HG02938 (cell line): Measurements from ENCODE around the gene NOXO1.

Experiments
- ATAC-seq: cut with Tn5 transposase; IDR thresholded peaks from one replicate; pipeline ENCODE4 v1.9.1; 2021; ENCODE audit warnings: mild to moderate bottlenecking, moderate library complexity; ENCODE audit not compliant: unreplicated experiment

NOXO1 gene, protein sequence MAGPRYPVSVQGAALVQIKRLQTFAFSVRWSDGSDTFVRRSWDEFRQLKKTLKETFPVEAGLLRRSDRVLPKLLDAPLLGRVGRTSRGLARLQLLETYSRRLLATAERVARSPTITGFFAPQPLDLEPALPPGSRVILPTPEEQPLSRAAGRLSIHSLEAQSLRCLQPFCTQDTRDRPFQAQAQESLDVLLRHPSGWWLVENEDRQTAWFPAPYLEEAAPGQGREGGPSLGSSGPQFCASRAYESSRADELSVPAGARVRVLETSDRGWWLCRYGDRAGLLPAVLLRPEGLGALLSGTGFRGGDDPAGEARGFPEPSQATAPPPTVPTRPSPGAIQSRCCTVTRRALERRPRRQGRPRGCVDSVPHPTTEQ

GRCh38 chr16:1981398-1981836 lies at the start of gene NOXO1:
Gene NOXO1, minus strand, starts transcription at chr16:1981469. Its CDS starts 290 bp downstream, at chr16:1981179.
- ATAC-seq: no peak

DNA sequence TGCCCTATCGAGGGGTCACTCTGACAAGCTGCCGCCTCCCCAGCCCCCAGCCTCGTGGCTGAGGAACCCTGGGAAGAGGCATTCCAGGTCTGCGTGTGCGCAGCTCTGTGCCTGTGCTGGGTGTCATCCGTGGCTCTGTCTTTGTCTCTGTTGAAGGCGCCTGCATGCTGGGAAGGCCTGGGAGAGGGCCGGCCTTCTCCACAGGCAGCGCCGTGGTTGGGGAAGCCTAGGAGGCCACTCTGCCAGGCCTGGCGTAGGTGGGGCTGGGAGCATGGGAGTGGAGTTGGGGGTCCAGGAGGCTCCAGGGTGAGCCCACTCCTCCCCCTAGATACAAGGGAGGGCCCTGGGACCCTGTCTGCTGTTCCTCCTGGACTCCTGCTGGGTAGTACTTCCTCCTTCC lies 48.8 kb upstream of the NOXO1 start:
- no peak for ATAC-seq

DNA sequence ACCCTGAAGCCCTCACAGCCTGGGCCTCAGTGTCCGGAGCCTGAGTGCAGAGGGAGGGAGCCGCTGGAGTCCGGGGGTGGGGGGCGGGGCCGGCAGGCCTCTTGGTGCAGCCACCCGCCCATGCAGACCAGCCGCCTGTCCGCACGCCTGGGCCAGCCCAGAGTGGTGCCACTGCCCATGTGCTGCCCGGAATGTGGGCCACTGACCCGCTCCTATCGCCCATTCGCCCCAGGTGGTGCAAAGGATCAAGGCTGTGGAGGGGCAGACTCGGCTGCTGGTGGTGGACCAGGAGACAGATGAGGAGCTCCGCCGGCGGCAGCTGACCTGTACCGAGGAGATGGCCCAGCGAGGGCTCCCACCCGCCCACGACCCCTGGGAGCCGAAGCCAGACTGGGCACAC lies 48.1 kb upstream of the NOXO1 start:
- no peak for ATAC-seq

DNA sequence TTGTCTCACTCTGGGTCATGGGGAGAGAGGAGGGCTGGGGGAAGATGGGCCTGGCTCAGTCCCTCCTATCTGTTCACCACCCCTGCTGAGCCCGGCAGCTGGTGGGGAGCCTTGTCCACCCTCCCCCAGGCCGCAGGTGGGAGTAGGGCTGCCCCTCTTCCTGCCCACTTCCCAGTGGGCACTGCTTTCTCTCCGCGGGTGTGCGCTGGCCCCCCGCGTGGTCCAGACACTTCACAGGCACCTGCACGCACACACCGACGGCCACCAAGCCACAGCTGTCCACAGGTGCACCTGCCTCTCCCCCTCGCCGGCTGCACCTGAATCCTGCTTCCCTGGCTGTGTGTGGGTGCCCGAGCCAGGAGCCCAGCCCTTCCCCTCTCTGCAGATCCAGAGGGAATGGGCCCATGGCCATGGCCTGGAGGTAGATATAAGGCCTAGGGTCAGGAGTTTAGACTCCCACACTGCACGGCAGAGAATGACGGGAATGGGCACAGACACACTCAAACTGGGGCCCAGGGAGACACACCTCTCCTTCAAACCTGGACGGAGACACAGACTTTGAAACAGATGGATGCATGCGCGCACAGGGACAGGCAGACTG lies 47.5 kb upstream of the NOXO1 start:
- no peak for ATAC-seq

GRCh38 chr16:2028146-2028545 lies 46.9 kb upstream of the NOXO1 start:
- no peak for ATAC-seq

- ATAC-seq: no peak
These were observed 46.0 kb upstream of the NOXO1 start for GRCh38 chr16:2027024-2028010.

DNA sequence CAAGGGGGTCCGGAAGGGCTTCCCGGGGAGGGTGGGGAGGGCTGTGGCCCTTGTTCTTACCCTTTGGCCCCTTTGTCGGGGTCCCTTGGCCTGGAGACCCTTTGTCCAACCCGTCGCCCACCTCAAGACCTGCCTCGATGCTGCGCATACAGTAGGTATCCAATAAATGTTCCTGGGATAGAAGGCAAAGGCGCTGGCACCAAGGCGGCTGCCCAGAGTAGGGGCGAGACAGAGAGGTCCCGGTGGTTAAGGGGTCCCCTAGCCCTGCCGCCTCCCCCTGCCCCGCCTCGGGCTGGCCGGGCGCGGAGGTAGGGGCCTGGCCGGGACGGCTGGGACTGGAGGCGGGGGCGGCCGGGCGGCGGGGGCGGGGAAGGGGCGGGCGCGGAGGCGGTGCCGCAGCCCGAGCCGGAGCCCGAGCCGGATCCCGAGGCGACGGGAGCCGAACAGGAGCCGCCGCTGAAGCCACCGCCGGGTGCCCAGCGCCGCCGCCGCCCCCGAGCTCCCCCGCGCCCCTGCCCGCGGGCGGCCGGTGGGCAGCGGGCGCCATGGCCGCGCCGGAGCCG lies 45.3 kb upstream of the NOXO1 start, which contains the start of gene NHERF2:
Gene NHERF2 (plus strand): TSS at position 442 of the 563 bp plus-strand sequence. CDS start 104 bp downstream, at position 546.
- ATAC-seq: no peak

DNA sequence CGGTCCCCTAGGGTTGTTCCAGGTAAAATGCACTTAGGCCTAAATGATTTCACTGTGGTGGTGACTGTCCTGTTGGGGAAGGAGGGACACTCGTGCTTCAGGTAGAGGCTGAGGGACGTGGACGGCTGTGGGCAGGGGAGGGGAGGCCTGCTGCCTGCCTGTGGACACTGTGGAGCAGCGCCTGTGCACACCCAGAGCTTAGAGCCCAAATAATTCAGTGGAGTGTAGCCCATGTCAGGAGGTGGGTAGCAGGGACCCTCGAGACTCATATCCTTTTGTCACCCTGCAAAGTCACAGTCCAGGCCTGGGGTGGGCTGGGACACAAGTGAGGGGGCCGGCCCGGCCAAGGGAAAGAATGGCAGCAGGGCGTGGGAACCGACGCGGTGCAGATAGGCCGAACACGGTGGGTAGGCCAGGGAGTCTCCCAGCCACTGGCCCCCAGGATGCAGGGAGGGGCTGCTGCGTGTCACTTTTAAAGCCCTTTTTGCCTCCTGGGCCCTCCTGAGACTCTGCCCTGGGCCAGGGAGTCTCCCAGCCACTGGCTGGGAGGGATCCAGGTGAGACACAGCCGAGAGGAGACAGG lies 44.7 kb upstream of the NOXO1 start:
- ATAC-seq: no peak

DNA sequence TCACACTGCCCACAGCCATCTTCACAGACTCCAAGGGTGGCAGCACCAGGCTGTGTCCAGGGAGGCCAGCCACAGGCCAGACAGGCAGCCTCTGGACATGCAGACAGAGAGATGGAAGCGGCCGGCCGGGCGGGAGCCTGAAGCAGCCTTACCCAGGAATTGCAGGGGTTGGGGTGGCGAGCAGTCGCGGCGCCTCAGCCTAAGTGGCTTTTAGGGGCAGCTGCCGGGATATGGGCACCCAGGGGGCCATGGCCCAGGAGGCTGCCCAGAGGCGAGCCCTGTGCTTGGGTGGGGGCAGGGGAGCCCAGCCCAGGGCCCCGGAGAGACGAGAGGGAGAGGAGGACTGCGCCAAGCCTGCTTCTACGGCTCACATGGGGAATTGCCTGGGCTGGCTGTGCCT lies 44.0 kb upstream of the NOXO1 start:
- ATAC-seq: no peak

DNA sequence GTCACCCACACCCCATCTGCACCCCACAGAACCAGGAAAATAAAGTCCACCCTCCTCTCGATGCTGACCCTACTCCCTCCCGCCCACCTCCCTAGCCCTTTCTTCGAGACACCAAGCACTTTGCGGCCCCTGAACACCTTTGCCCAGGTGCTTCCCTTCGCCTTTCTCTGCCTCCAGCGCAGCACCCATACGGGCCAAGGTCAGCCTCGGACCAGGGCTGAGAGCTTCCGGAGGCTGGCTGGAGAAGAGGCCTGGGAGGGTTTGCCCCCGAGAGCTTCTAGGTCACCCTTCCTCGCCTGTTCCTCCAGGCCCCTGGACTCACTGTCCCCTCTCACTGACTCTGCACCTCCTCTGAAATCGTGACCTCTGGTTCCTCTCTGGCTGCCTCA lies 42.8 kb upstream of the NOXO1 start:
- ATAC-seq: no peak

DNA sequence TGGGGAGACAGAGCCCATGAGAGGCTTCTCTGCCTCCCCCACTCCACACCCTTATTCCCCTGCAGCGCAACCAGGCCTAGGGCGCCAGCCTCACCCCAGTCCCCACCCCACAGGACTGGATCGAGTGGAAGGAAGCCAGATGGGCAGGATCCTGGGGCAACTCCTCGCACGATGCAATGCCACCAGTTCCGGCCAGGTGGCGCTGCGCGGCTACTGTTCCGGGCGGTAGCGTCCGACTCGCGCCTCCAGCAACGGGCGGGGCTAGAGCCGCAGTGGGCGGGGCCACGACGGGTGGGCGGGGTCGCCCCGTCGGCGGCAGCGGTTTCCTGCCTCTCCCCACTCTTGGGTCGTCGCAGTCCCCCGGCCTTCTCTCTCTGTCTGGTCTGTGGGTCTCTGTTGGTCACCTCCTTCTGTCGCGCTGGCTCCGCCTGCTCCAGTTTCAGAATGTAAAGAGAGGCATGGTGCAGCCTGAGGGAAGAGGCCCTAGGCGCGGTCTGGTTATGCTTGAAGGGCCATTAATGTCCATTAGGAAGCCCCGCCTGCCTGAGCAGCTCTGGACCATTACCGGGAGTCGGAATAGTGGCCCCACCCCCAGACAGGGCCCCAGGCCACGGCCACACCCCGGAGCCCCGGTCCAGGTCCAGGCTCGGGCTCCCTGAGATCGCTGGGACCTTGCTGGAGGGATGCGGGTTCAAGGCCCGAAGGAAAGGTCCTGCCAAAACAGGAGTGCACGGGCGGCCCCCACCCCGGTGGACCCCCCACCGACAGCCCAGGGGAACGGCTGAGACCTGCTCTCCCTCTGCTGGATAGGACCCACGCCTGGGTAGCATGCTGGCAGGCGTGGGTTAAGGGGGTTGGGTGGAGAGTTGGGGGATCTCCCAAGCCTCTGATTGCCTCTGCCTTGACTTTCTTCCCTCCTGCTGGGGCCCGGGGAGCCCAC lies 42.1 kb upstream of the NOXO1 start:
- ATAC-seq: no peak

DNA sequence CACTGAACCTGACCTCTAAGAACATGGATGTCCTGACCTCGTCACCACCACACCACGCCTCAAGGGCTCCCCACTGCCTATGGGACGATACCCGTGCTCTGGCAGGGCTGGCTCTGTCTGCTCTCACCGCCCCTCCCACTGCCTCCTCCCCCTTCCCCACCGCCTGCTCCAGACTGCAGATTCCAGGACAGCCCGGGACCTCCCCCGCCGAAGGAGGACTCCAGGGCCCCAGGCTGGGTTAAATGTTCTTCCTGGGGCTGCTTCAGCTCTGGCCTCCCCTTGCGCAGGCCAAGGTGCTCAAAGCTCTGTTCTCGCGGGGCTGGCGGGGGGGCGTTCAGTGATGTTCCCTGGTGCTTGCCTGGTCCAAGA lies 41.4 kb upstream of the NOXO1 start:
- ATAC-seq: no peak

- no peak for ATAC-seq
These were observed 38.9 kb upstream of the NOXO1 start for GRCh38 chr16:2019921-2020831.

DNA sequence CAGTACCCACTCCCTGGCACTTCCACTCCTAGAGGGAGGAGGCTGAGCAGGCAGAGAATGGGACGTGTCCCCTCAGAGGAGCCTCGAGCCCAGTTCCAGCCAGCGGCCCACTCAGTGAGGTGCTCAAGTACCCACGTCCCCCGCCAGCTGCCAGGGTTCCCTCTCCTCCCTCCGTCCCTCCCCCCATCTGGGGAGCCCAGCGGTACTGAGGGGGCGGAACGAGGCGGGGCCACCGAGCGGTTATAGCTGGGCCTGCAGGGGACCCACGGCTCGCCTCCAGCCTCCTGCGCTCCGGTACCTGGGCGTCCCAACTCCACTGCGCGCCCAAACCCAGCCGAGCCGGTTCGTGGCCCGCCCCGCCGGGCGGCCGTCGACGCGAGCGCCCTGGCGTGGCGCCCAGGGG lies 38.2 kb upstream of the NOXO1 start, which contains the start of gene NPW:
Gene NPW (plus strand): TSS at position 268 of the 403 bp plus-strand sequence.
- no peak for ATAC-seq

GRCh38 chr16:2016407-2016922 lies 35.2 kb upstream of the NOXO1 start:
- ATAC-seq: no peak

DNA sequence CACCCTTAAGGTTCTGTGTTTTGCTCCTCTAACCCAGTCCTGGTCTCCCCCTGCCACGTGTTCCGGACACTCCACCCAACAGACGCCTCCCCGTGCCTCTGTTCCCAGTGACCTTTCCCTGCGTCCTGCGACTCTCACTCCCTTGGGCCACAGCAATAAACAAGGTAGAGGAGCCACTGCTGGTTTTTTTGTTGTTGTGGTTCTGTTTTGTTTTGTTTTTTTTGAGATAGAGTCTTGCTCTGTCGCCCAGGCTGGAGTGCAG lies 34.6 kb upstream of the NOXO1 start:
- no peak for ATAC-seq

DNA sequence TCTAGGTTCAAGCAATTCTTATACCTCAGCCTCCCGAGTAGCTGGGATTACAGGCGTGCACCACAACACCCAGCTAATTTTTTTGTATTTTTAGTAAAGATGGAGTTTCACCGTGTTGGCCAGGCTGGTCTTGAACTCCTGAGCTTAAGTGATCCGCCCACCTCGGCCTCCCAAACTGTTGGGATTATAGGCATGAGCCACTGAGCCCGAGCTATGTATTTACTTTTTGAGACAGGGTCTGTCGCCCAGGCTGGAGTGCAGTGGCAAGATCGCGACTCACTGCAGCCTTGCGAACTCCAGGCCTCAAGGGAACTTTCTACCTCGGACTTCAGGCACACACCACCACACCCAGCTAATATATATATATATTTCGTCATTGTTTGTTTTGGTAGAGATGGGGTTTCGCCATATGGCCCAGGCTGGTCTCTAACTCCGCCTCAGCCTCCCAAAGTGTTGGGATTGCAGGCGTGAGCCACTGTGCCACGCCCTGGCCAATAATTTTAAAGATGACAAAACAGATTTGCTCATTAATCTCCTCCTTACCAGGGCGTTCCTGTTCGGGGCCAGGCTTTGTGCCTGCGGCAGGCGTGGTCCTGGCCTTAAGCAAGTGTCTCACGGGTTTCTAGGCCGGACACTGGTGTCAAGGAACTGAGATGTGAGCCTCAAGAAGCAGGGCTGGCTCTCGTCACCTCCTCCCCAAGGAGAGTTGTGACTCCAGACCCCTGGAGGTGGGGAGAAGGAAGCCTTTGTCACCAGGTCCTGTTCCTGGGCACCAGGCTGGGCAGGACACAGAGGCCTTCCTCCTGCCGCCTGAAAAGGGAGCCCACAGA lies 34.1 kb upstream of the NOXO1 start:
- no peak for ATAC-seq

- no peak for ATAC-seq
These were observed 32.3 kb upstream of the NOXO1 start for GRCh38 chr16:2013527-2013926.
